HepG2 (cell line): ENCODE results near the gene CDNF. TPM values are rescaled to one million over a fixed set of nuclear protein-coding genes. Genes with fewer than 3 reads are reported as not detected.

Experiments
- AHDC1 ChIP-seq: sonication (generic); formaldehyde crosslinking; IDR thresholded peaks from 2 replicates; pipeline ENCODE4 v1.5.1; 2020; ENCODE audit warnings: mild to moderate bottlenecking, missing genetic modification reagents, borderline replicate concordance
- CBX5 ChIP-seq: sonication (generic); formaldehyde crosslinking; IDR thresholded peaks from 2 replicates; pipeline ENCODE4 v1.4.0; 2020; ENCODE audit warnings: missing genetic modification reagents, borderline replicate concordance
- GTF2F1 ChIP-seq: fragments of 150-350 bp; IDR thresholded peaks from 2 replicates; pipeline ENCODE4 v1.6.1; 2014; ENCODE audit warnings: low read length
- IKZF5 ChIP-seq: IDR thresholded peaks from 2 replicates; pipeline ENCODE4 v1.6.1; 2018; ENCODE audit warnings: missing genetic modification reagents, mild to moderate bottlenecking, missing compliant biosample characterization
- KLF15 ChIP-seq: sonication (generic); formaldehyde crosslinking; IDR thresholded peaks from 2 replicates; pipeline ENCODE4 v1.8.1; 2023; ENCODE audit warnings: borderline replicate concordance, mild to moderate bottlenecking, inconsistent platforms, missing genetic modification reagents, mixed read lengths
- MTF2 ChIP-seq: sonication (generic); formaldehyde crosslinking; IDR thresholded peaks from 2 replicates; pipeline ENCODE4 v1.5.0; 2020; ENCODE audit warnings: missing genetic modification reagents, borderline replicate concordance
- SATB2 ChIP-seq: sonication (generic); formaldehyde crosslinking; IDR thresholded peaks from 2 replicates; pipeline ENCODE4 v1.5.0; 2020; ENCODE audit warnings: missing genetic modification reagents
- SOX13 ChIP-seq, 3 experiments: fragments of 450-650 bp in 1 of 3; sonication (generic) in 1 of 3; formaldehyde crosslinking in 1 of 3; IDR thresholded peaks in 2 of 3; conservative IDR thresholded peaks in 1 of 3; 2 replicates each; pipeline versions ENCODE4 v1.5.0 to v1.6.1; 2016 to 2020; ENCODE audit warnings: antibody characterized with exemption in 1 of 3, mild to moderate bottlenecking in 1 of 3, missing compliant biosample characterization in 1 of 3, missing genetic modification reagents in 1 of 3, moderate library complexity in 1 of 3
- XBP1 ChIP-seq: sonication (generic); formaldehyde crosslinking; IDR thresholded peaks from 2 replicates; pipeline ENCODE4 v1.5.0; 2020; ENCODE audit warnings: missing genetic modification reagents
- ZNF275 ChIP-seq: sonication (generic); formaldehyde crosslinking; IDR thresholded peaks from 2 replicates; pipeline ENCODE4 v1.8.0; 2022; ENCODE audit warnings: missing genetic modification reagents, mild to moderate bottlenecking, inconsistent platforms, borderline replicate concordance
- ZNF331 ChIP-seq: sonication (generic); formaldehyde crosslinking; IDR thresholded peaks from 2 replicates; pipeline ENCODE4 v1.4.0; 2020; ENCODE audit warnings: missing genetic modification reagents
- ZNF609 ChIP-seq: sonication (generic); formaldehyde crosslinking; IDR thresholded peaks from 2 replicates; pipeline ENCODE4 v1.4.0; 2020; ENCODE audit warnings: mild to moderate bottlenecking, missing genetic modification reagents, borderline replicate concordance
- ZNF720 ChIP-seq: sonication (generic); formaldehyde crosslinking; IDR thresholded peaks from 2 replicates; pipeline ENCODE4 v1.4.0; 2020; ENCODE audit warnings: missing genetic modification reagents
- ZNF747 ChIP-seq: sonication (generic); formaldehyde crosslinking; IDR thresholded peaks from 2 replicates; pipeline ENCODE4 v1.8.1; 2023; ENCODE audit warnings: missing genetic modification reagents, mild to moderate bottlenecking, borderline replicate concordance
- polyA plus RNA-seq, 8 experiments: library from polyadenylated mRNA; depleted of rRNA in 3 of 8; stranded (reverse) in 7 of 8; unstranded in 1 of 8; fragments of >200 nt; fragmentation: Illumina TruSeq in 4 of 8; extraction: Trizol in 4 of 8; gene quantifications; 2 replicates each; pipeline versions ENCODE4 v1.2.1 to v1.2.3, GENCODE V29; 2011 to 2016; ENCODE audit warnings: low read depth in 4 of 8, missing spikeins in 1 of 8, mixed read lengths in 1 of 8; ENCODE audit not compliant: insufficient read depth in 1 of 8
- total RNA-seq, 5 experiments: library from RNA; depleted of rRNA; stranded (reverse); fragments of >200 nt; fragmentation: Illumina TruSeq; extraction: Trizol; gene quantifications; 2 replicates each; pipeline ENCODE4 v1.2.3, GENCODE V29; 2016; ENCODE audit warnings: low read depth in 1 of 5

The CDNF gene
- total and polyA plus RNA-seq, 2 of the 13 experiments (the other 11 are each of a cell fraction or from before 2014, with no cell fraction given), result 0.29 to 0.33 TPM

GRCh38 chr10:14837757-14838581 is at the start of gene CDNF, which contains the start of the genes HSPA14 and MSANTD7 (continued):
- TF ChIP-seq ZNF331 (CRISPR knock-in tag) (peak; percentile 40; the same call in 1 of the 2 replicates), GTF2F1 (no peak), IKZF5 (peak; percentile 74; the same call in 1 of the 2 replicates), SATB2 (CRISPR knock-in tag) (no peak), ZNF747 (0 out of 2 replicates have a peak, but pooled peaks have one; percentile 26), SOX13 (IDR thresholded peaks at IDR 0.05) (no peak), SOX13 (CRISPR knock-in tag; conservative IDR thresholded peaks at IDR 0.05 in 1 of 2, IDR thresholded peaks at IDR 0.05 in 1 of 2) (no peak; a peak in 1 of 4 replicates), XBP1 (CRISPR knock-in tag) (no peak), ZNF275 (CRISPR knock-in tag) (no peak; the same call in 1 of the 2 replicates), KLF15 (CRISPR knock-in tag) (0 out of 2 replicates have a peak, but pooled peaks have one; percentile 40), ZNF609 (CRISPR knock-in tag) (no peak; the same call in 1 of the 2 replicates), MTF2 (CRISPR knock-in tag) (no peak), ZNF720 (CRISPR knock-in tag) (no peak), AHDC1 (CRISPR knock-in tag) (no peak), CBX5 (CRISPR knock-in tag) (no peak)
